SU-DHL-6 (cell line): ENCODE results near the gene RASD1.

Experiments used
- H2AFZ ChIP-seq: fragments of 200-600 bp; sonication (generic); 2 replicates; pipeline ENCODE4 v1.6.1; 2014; ENCODE audit warnings: low read depth, mild to moderate bottlenecking, moderate library complexity, mixed read lengths, antibody characterized with exemption, low read length; ENCODE audit not compliant: severe bottlenecking
- H3F3A ChIP-seq: fragments of 200-600 bp; shearing (Covaris generic); 2 replicates; pipeline ENCODE4 v1.6.0; 2016; ENCODE audit warnings: antibody characterized with exemption, mild to moderate bottlenecking; ENCODE audit not compliant: insufficient read depth
- H3K27ac ChIP-seq: fragments of 200-600 bp; sonication (generic); 2 replicates; pipeline ENCODE4 v1.5.1; 2016; ENCODE audit warnings: low read depth, mild to moderate bottlenecking, low read length, moderate library complexity, mixed read lengths
- H3K27me3 ChIP-seq: fragments of 200-600 bp; sonication (generic), shearing (Covaris generic); 2 replicates; pipeline ENCODE4 v1.6.0; 2014; ENCODE audit warnings: mild to moderate bottlenecking, low read length
- H3K36me3 ChIP-seq: fragments of 200-600 bp; sonication (generic); 2 replicates; pipeline ENCODE4 v1.6.1; 2014; ENCODE audit warnings: mild to moderate bottlenecking, low read length, mixed read lengths
- H3K4me2 ChIP-seq: fragments of 300-600, 200-600 bp; shearing (Covaris generic), sonication (generic); 2 replicates; pipeline ENCODE4 v1.6.0; 2014; ENCODE audit warnings: low read length, low read depth, mild to moderate bottlenecking; ENCODE audit not compliant: poor library complexity, severe bottlenecking
- H3K4me3 ChIP-seq: fragments of 200-600 bp; sonication (generic); 2 replicates; pipeline ENCODE4 v1.5.1; 2014; ENCODE audit warnings: antibody characterized with exemption, low read length, mild to moderate bottlenecking, mixed read lengths; ENCODE audit not compliant: insufficient read depth, poor library complexity, severe bottlenecking
- H3K79me2 ChIP-seq: fragments of 200-600 bp; sonication (generic); 2 replicates; pipeline ENCODE4 v1.6.1; 2014; ENCODE audit warnings: mild to moderate bottlenecking, low read length, moderate library complexity; ENCODE audit not compliant: insufficient read depth
- H3K9ac ChIP-seq: fragments of 200-600 bp; sonication (generic); 2 replicates; pipeline ENCODE4 v1.7.0; 2014; ENCODE audit warnings: mild to moderate bottlenecking, low read length
- H3K9me2 ChIP-seq: fragments of 200-600 bp; sonication (generic); replicated peaks from 2 replicates; pipeline ENCODE4 v1.6.1; 2014; ENCODE audit warnings: low read length; ENCODE audit not compliant: insufficient read depth
- H3K9me3 ChIP-seq: fragments of 200-600 bp; sonication (generic); 2 replicates; pipeline ENCODE4 v1.6.1; 2014; ENCODE audit warnings: low read length, mixed read lengths; ENCODE audit not compliant: insufficient read depth
- H4K20me1 ChIP-seq: fragments of 200-600 bp; sonication (generic); 2 replicates; pipeline ENCODE4 v1.6.1; 2014; ENCODE audit warnings: low read depth, mild to moderate bottlenecking, antibody characterized with exemption, low read length, moderate library complexity, mixed read lengths
- CTCF ChIP-seq: fragments of 200-600 bp; sonication (generic); IDR thresholded peaks from one replicate; pipeline ENCODE4 v1.5.1; 2017; ENCODE audit warnings: antibody characterized with exemption, mild to moderate bottlenecking, low read length, moderate library complexity; ENCODE audit not compliant: insufficient read depth, poor library complexity, severe bottlenecking
- EZH2phosphoT487 ChIP-seq: fragments of 200-600 bp; sonication (generic), shearing (Covaris generic); conservative IDR thresholded peaks from 2 replicates; pipeline ENCODE4 v1.6.1; 2018; ENCODE audit warnings: mild to moderate bottlenecking, antibody characterized with exemption, low read length, moderate library complexity, mixed read lengths

The RASD1 gene

GRCh38 chr17:17526369-17526768, 30.2 kb upstream of the RASD1 start:
- no peaks in the 10 kb centered on the region for H3K36me3 ChIP-seq
- no peaks in the 10 kb centered on the region for H4K20me1 ChIP-seq

GRCh38 chr17:17525956-17526355, 29.8 kb upstream of the RASD1 start:
- H3F3A ChIP-seq, result no peaks in the 10 kb centered on the region
- no peak overlapping the region for H3K4me3 ChIP-seq
- no peak overlapping the region for H3K9ac ChIP-seq
- no peak overlapping the region for H3K27ac ChIP-seq
- no peaks in the 10 kb centered on the region for H3K9me2 ChIP-seq
- no peak for TF ChIP-seq EZH2phosphoT487
- no peak for TF ChIP-seq CTCF
- H3K4me2 ChIP-seq, result no peak overlapping the region
- H3K9me3 ChIP-seq, result no peaks in the 10 kb centered on the region
- H4K20me1 ChIP-seq, result no peaks in the 10 kb centered on the region
- no peaks in the 10 kb centered on the region for H3K27me3 ChIP-seq
- no peaks in the 10 kb centered on the region for H3K79me2 ChIP-seq
- no peaks in the 10 kb centered on the region for H3K36me3 ChIP-seq
- H2AFZ ChIP-seq, result no peak overlapping the region

More at GRCh38 chr17:17526369-17526768, 30.2 kb upstream of the RASD1 start:
- Histone ChIP-seq H3K27me3 (no peaks in the 10 kb centered on the region), H3K9me2 (no peaks in the 10 kb centered on the region), H3K9ac (no peak overlapping the region), H3F3A (no peaks in the 10 kb centered on the region), H3K4me2 (no peak overlapping the region), H2AFZ (no peak overlapping the region), H3K9me3 (no peaks in the 10 kb centered on the region), H3K27ac (no peak overlapping the region), H3K79me2 (no peaks in the 10 kb centered on the region), H3K4me3 (no peak overlapping the region)
- TF ChIP-seq EZH2phosphoT487 (no peak), CTCF (no peak)

- H3K4me3 ChIP-seq, result no peak overlapping the region
- H3K79me2 ChIP-seq, result no peaks in the 10 kb centered on the region
- TF ChIP-seq CTCF (no peak), EZH2phosphoT487 (no peak)
- H3K27ac ChIP-seq, result no peak overlapping the region
- H3K9me3 ChIP-seq, result no peaks in the 10 kb centered on the region
- H3K27me3 ChIP-seq, result no peaks in the 10 kb centered on the region
- no peaks in the 10 kb centered on the region for H3K9me2 ChIP-seq
- H3F3A ChIP-seq, result no peaks in the 10 kb centered on the region
- no peaks in the 10 kb centered on the region for H4K20me1 ChIP-seq
- H3K9ac ChIP-seq, result no peak overlapping the region
- H3K36me3 ChIP-seq, result no peaks in the 10 kb centered on the region
- no peak overlapping the region for H2AFZ ChIP-seq
- H3K4me2 ChIP-seq, result no peak overlapping the region
Observed at GRCh38 chr17:17525311-17525710, 29.1 kb upstream of the RASD1 start.
